IMR-90 (cell line): ENCODE measurements around the gene DDX6. TPM values are rescaled to one million over a fixed set of nuclear protein-coding genes. Genes with fewer than 3 reads are reported as not detected.
"Not testable (repeated sequence)": the region's sequence is repeated elsewhere in the genome, so short reads cannot be mapped to it uniquely, and the experiment has no call there.

ENCODE experiments used
- ATAC-seq: fragments of 200-7000 bp; cut with Tn5 transposase; 2 replicates; pipeline ENCODE4 v1.9.1; 2020; ENCODE audit warnings: low read depth, mild to moderate bottlenecking, moderate library complexity
- BruUV-seq: library from RNA; stranded (reverse); fragments of 400-500 nt; replicated peaks from 2 replicates; lab custom pipeline; 2021; lab: Mats Ljungman, UMichigan
- CTCF ChIA-PET: fragments of 300-600 bp; formaldehyde crosslinking; extraction: SDS; loops from one replicate; lab custom pipeline; 2021; ENCODE audit warnings: antibody characterized with exemption; lab: Yijun Ruan, JAX
- POLR2A ChIA-PET: fragments of 300-600 bp; sonication (Branson Sonifier 250); formaldehyde crosslinking; loops from one replicate; lab custom pipeline; 2022; ENCODE audit warnings: antibody characterized with exemption; ENCODE audit not compliant: unreplicated experiment; lab: Charles Lee
- DNase-seq: peaks from one replicate; pipeline ENCODE4 v3.0.0; 2013
- H2AFZ ChIP-seq: replicated peaks from 2 replicates; pipeline ENCODE3; 2013; ENCODE audit warnings: low read length, mild to moderate bottlenecking; ENCODE audit not compliant: poor library complexity
- H2AK5ac ChIP-seq: 2 replicates; pipeline ENCODE4 v1.6.1; 2013; ENCODE audit warnings: low read depth, low read length, inconsistent platforms
- H2AK9ac ChIP-seq: replicated peaks from 2 replicates; pipeline ENCODE3; 2013; ENCODE audit warnings: mild to moderate bottlenecking, low read depth, low read length, moderate library complexity; ENCODE audit not compliant: poor library complexity
- H2BK120ac ChIP-seq: 2 replicates; pipeline ENCODE4 v1.6.1; 2013; ENCODE audit warnings: low read depth, low read length, inconsistent platforms
- H2BK15ac ChIP-seq: 3 replicates; pipeline ENCODE4 v1.6.1; 2013; ENCODE audit warnings: low read depth, low read length, inconsistent platforms
- H2BK20ac ChIP-seq: 2 replicates; pipeline ENCODE4 v1.6.1; 2013; ENCODE audit warnings: low read depth, mild to moderate bottlenecking, inconsistent platforms, low read length, moderate library complexity
- H2BK5ac ChIP-seq: 2 replicates; pipeline ENCODE4 v1.6.1; 2013; ENCODE audit warnings: mild to moderate bottlenecking, low read depth, low read length, inconsistent platforms; ENCODE audit not compliant: poor library complexity, severe bottlenecking
- H3K14ac ChIP-seq: replicated peaks from 2 replicates; pipeline ENCODE4 v1.6.1; 2013; ENCODE audit warnings: low read depth, low read length, inconsistent platforms
- H3K18ac ChIP-seq: 2 replicates; pipeline ENCODE4 v1.6.1; 2013; ENCODE audit warnings: low read depth, low read length, control low read depth
- H3K23ac ChIP-seq: 2 replicates; pipeline ENCODE4 v1.6.1; 2013; ENCODE audit warnings: low read depth, low read length, inconsistent platforms
- H3K27ac ChIP-seq: 2 replicates; pipeline ENCODE4 v1.5.1; 2013; ENCODE audit warnings: mild to moderate bottlenecking, control low read depth, low read length; ENCODE audit not compliant: insufficient read depth
- H3K27me3 ChIP-seq: 2 replicates; pipeline ENCODE4 v1.6.1; 2013; ENCODE audit warnings: low read length; ENCODE audit not compliant: control insufficient read depth, insufficient read depth
- H3K36me3 ChIP-seq: 2 replicates; pipeline ENCODE4 v1.6.1; 2013; ENCODE audit warnings: low read length, mixed read lengths; ENCODE audit not compliant: control insufficient read depth, insufficient read depth
- H3K4ac ChIP-seq: 2 replicates; pipeline ENCODE4 v1.6.1; 2013; ENCODE audit warnings: low read depth, low read length, inconsistent platforms
- H3K4me1 ChIP-seq: 2 replicates; pipeline ENCODE4 v1.6.1; 2013; ENCODE audit warnings: low read length, mixed read lengths; ENCODE audit not compliant: control insufficient read depth, insufficient read depth
- H3K4me2 ChIP-seq: 2 replicates; pipeline ENCODE4 v1.6.1; 2013; ENCODE audit warnings: low read depth, mild to moderate bottlenecking, control low read depth, low read length, moderate library complexity
- H3K4me3 ChIP-seq: 2 replicates; pipeline ENCODE4 v1.5.1; 2013; ENCODE audit warnings: low read depth, mild to moderate bottlenecking, control low read depth, low read length, moderate library complexity; ENCODE audit not compliant: insufficient read depth
- H3K56ac ChIP-seq: 2 replicates; pipeline ENCODE4 v1.6.1; 2013; ENCODE audit warnings: low read length, inconsistent platforms; ENCODE audit not compliant: insufficient read depth; ENCODE audit errors: extremely low read depth
- H3K79me1 ChIP-seq, 2 experiments: 2 replicates each; pipeline ENCODE4 v1.6.1; 2013; ENCODE audit warnings: low read length in 2 of 2, inconsistent platforms in 1 of 2, low read depth in 1 of 2
- H3K9ac ChIP-seq: 2 replicates; pipeline ENCODE4 v1.6.1; 2013; ENCODE audit warnings: low read depth, low read length, control low read depth
- H3K9me1 ChIP-seq: 2 replicates; pipeline ENCODE4 v1.6.1; 2013; ENCODE audit warnings: low read length, inconsistent platforms; ENCODE audit not compliant: insufficient read depth
- H3K9me3 ChIP-seq: 2 replicates; pipeline ENCODE4 v1.6.1; 2013; ENCODE audit warnings: low read length; ENCODE audit not compliant: control insufficient read depth, insufficient read depth
- H4K20me1 ChIP-seq: 2 replicates; pipeline ENCODE4 v1.6.1; 2013; ENCODE audit warnings: low read length, inconsistent platforms; ENCODE audit not compliant: insufficient read depth
- H4K5ac ChIP-seq: 2 replicates; pipeline ENCODE4 v1.6.1; 2013; ENCODE audit warnings: mild to moderate bottlenecking, low read depth, low read length, control low read depth
- H4K8ac ChIP-seq, 2 experiments: 2 replicates each; pipeline ENCODE4 v1.6.1; 2013; ENCODE audit warnings: low read depth in 2 of 2, low read length in 2 of 2, control low read depth in 1 of 2, inconsistent platforms in 1 of 2
- H4K91ac ChIP-seq: 2 replicates; pipeline ENCODE4 v1.6.1; 2013; ENCODE audit warnings: low read depth, low read length, inconsistent platforms; ENCODE audit not compliant: insufficient read depth
- CHD1 ChIP-seq: IDR thresholded peaks from 2 replicates; pipeline ENCODE4 v1.6.1; 2012; ENCODE audit warnings: low read depth, low read length, improper control_type of control experiment
- NFE2L2 ChIP-seq: fragments of 150-350 bp; IDR thresholded peaks from 2 replicates; pipeline ENCODE4 v1.6.1; 2016; ENCODE audit warnings: low read depth, mild to moderate bottlenecking, low read length
- RAD21 ChIP-seq: IDR thresholded peaks from 2 replicates; pipeline ENCODE4 v1.6.1; 2012; ENCODE audit warnings: low read length, improper control_type of control experiment
- RCOR1 ChIP-seq: IDR thresholded peaks from 2 replicates; pipeline ENCODE4 v1.6.1; 2012; ENCODE audit warnings: mild to moderate bottlenecking, low read length, improper control_type of control experiment; ENCODE audit not compliant: insufficient replicate concordance
- RFX5 ChIP-seq: IDR thresholded peaks from 2 replicates; pipeline ENCODE4 v1.8.0; 2012; ENCODE audit warnings: low read depth, mild to moderate bottlenecking, low read length, moderate library complexity
- WGBS, 2 experiments: methylation state at CpG; one replicate each; pipeline versions ENCODE4 v1.1.5 to v1.1.7; 2013; ENCODE audit warnings: missing lambda C conversion rate in 2 of 2; ENCODE audit not compliant: insufficient read length in 1 of 2; ENCODE audit errors: extremely low coverage in 2 of 2; 5-methylcytosine and 5-hydroxymethylcytosine counted together
- dilution Hi-C: fragments of 300-500 bp; cut with HindIII; formaldehyde crosslinking; loops from one replicate; pipeline ENCODE4 v1.14.3; 2018; ENCODE audit warnings: low sequenced_read_pairs; ENCODE audit not compliant: unreplicated experiment
- in situ Hi-C: fragments of 300-500 bp; cut with MboI; formaldehyde crosslinking; loops from 3 replicates; pipeline ENCODE4 v1.14.3; 2019; ENCODE audit warnings: low sequenced_read_pairs, inconsistent platforms, mixed read lengths
- intact Hi-C: fragments of 100-400 bp; cut with micrococcal nuclease; formaldehyde crosslinking; loops from 2 replicates; pipeline ENCODE4 v1.10.0; 2022
- polyA plus RNA-seq, 3 experiments: library from polyadenylated mRNA; depleted of rRNA; stranded (reverse); fragments of >200 nt; gene quantifications; 2 replicates each; pipeline ENCODE4 v1.2.3, GENCODE V29; 2012; ENCODE audit warnings: low replicate concordance in 1 of 3
- total RNA-seq: library from RNA; depleted of rRNA; stranded (reverse); fragments of >200 nt; gene quantifications from 2 replicates; pipeline ENCODE4 v1.2.3, GENCODE V29; 2012

The DDX6 gene
- total and polyA plus RNA-seq, 2 of the 4 experiments (the other 2 are of a cell fraction), result 19.2 to 197 TPM

- H3K4me2 ChIP-seq, result no peak overlapping the region
- no peak overlapping the region for H2BK120ac ChIP-seq
- no peak overlapping the region for H3K23ac ChIP-seq
- H3K79me1 ChIP-seq, result no peaks in the 10 kb centered on the region
- ChIA-PET CTCF (interaction anchor here (0.5 to 1.4 kb wide), 2 partner anchors 137 to 146 kb away, joined by 3 to 5 read pairs; no protein-coding TSS in a partner anchor), POLR2A (no interaction called here)
- H3K27me3 ChIP-seq, result peaks cover 2% of the 10 kb centered on the region
- DNase-seq, result no peak
- H2BK15ac ChIP-seq, result no peak overlapping the region
- H2BK5ac ChIP-seq, result no peak overlapping the region
- H3K36me3 ChIP-seq, result no peaks in the 10 kb centered on the region
- H3K18ac ChIP-seq, result no peak overlapping the region
- in situ Hi-C loops, result no loop called here
- no peak overlapping the region for H3K14ac ChIP-seq
- no peaks in the 10 kb centered on the region for H3K9me3 ChIP-seq
- BruUV-seq, result no TSS peak
- TF ChIP-seq NFE2L2 (no peak), RCOR1 (no peak), RFX5 (no peak), CHD1 (no peak), RAD21 (no peak)
- H4K5ac ChIP-seq, result no peak overlapping the region
- intact Hi-C loops, result no loop called here
- H3K4me3 ChIP-seq, result no peak overlapping the region
- H3K4me1 ChIP-seq, result no peaks in the 10 kb centered on the region
- no peak overlapping the region for H3K56ac ChIP-seq
- no peak overlapping the region for H2AK9ac ChIP-seq
- no peak overlapping the region for H3K9ac ChIP-seq
- no peak overlapping the region for H2AFZ ChIP-seq
- H3K4ac ChIP-seq, result no peak overlapping the region
- no peak for ATAC-seq
- no peak overlapping the region for H2AK5ac ChIP-seq
- H4K8ac ChIP-seq, result no peak overlapping the region
- no peak overlapping the region for H3K27ac ChIP-seq
- dilution Hi-C loops, result no loop called here
- H3K9me1 ChIP-seq, result no peaks in the 10 kb centered on the region
- no peak overlapping the region for H2BK20ac ChIP-seq
- H4K91ac ChIP-seq, result no peak overlapping the region
- 69% methylated on average over 2 of the region's 7 CpGs; no CpG with 5 or more reads in 1 of the 2 experiments for WGBS, 2 experiments
- no peaks in the 10 kb centered on the region for H4K20me1 ChIP-seq
These were observed 36.2 kb upstream of the DDX6 start for GRCh38 chr11:118827118-118827517.

DNA sequence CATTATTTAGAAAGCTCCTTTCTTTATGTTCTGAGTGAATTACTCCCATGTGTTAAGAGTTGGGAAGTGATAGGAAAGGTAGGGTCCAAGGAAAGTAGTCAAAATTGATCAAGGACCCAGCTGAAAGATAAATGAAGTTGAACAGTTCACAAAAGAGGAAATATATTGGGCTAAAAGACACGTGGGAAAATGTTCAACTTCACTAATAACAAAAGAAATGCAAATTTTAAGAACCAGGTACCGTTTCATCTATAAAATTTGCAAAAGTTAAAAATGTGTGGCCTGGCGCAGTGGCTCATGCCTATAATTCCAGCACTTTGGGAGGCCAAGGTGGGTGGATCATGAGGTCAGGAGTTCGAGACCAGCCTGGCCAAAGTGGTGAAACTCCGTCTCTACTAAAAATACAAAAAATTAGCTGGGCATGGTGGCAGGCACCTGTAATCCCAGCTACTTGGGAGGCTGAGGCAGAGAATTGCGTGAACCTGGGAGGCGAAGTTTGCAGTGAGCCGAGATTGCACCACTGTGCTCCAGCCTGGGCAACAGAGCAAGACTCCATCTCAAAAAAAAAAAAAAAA lies 32.1 kb upstream of the DDX6 start:
- in situ Hi-C loops, BruUV-seq, dilution Hi-C loops, H2BK5ac ChIP-seq, H2BK20ac ChIP-seq, intact Hi-C loops, H4K91ac ChIP-seq, H2BK120ac ChIP-seq, H3K56ac ChIP-seq, H3K36me3 ChIP-seq, H3K23ac ChIP-seq, CTCF ChIA-PET, H3K9ac ChIP-seq, H3K14ac ChIP-seq, H2AK9ac ChIP-seq, H3K4me3 ChIP-seq, H3K4ac ChIP-seq, H3K4me2 ChIP-seq, H4K5ac ChIP-seq, H4K8ac ChIP-seq, ATAC-seq, H3K27me3 ChIP-seq, DNase-seq, H3K18ac ChIP-seq, H3K9me1 ChIP-seq, H2AK5ac ChIP-seq, POLR2A ChIA-PET, H3K79me1 ChIP-seq, H3K9me3 ChIP-seq, H2BK15ac ChIP-seq, H3K27ac ChIP-seq, H2AFZ ChIP-seq, H3K4me1 ChIP-seq, H4K20me1 ChIP-seq: not testable (repeated sequence)
- no CpG with 5 or more reads among the region's 8 CpGs for WGBS, 2 experiments
